ENCODE data around the gene HS6ST2. TPM values are rescaled to one million over a fixed set of nuclear protein-coding genes. Genes with fewer than 3 reads are reported as not detected.

HS6ST2 gene
- total RNA-seq, 1 experiment from 2014 or later: 7.4 TPM

DNA sequence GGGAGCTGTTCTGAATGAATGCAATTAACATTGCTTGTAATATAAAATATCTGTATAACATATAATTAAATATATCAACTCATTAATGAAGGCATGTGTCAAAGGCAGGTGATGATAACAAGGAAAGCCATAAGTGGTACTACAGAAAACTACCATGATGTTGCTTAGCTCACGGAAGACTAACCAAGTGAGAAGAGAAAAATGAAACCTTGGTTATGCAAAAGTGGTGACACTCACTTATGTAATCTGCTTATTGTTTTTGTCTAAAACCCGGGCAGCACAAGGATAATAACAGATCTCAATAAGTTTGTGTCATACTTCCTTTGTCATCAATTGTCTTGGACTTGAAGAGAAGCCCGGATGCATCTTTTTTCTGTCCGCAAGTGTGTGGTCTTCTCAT is 156.4 kb downstream of the HS6ST2 start:
- TF ChIP-seq CTCF (conservative IDR thresholded peaks at IDR 0.05; ENCODE audit: low read depth, low read length) (no peak), EZH2phosphoT487 (IDR thresholded peaks at IDR 0.05; ENCODE audit: borderline replicate concordance, low read length) (no peak), EZH2 (IDR thresholded peaks at IDR 0.05; ENCODE audit: low read length, unreplicated experiment) (no peak)
- no peaks in the 10 kb centered on the region for H4K20me1 ChIP-seq (ENCODE audit: low read length)
- no peaks in the 10 kb centered on the region for H3K36me3 ChIP-seq (ENCODE audit: low read depth, low read length)
- H3K4me3 ChIP-seq (ENCODE audit: low read length): no peak overlapping the region
- no peaks in the 10 kb centered on the region for H3K79me2 ChIP-seq (ENCODE audit: low read length)
- H3F3A ChIP-seq (ENCODE audit: low read length, unreplicated experiment): no peaks in the 10 kb centered on the region
- no peak overlapping the region for H3K9ac ChIP-seq (ENCODE audit: low read length)
- ATAC-seq (no peak), DNase-seq (no peak)
- CTCF ChIA-PET: no interaction called here
- H3K4me2 ChIP-seq (ENCODE audit: low read length): no peak overlapping the region
- H3K4me1 ChIP-seq (ENCODE audit: insufficient read depth, low read length): peaks cover 6% of the 10 kb centered on the region; the same call in 1 of the 2 replicates
- no peak overlapping the region for H2AFZ ChIP-seq (ENCODE audit: low read length)
- no peaks in the 10 kb centered on the region for H3K9me3 ChIP-seq (ENCODE audit: low read length)
- H3K9me2 ChIP-seq (replicated peaks; ENCODE audit: low read length): no peaks in the 10 kb centered on the region
- no TSS peak for BruUV-seq (replicated peaks)
- intact Hi-C loops (cut with micrococcal nuclease): no loop called here
- no peaks in the 10 kb centered on the region for H3K27me3 ChIP-seq (ENCODE audit: low read length)
- H3K27ac ChIP-seq (ENCODE audit: low read length): no peak overlapping the region
- POLR2A ChIA-PET (ENCODE audit: unreplicated experiment): no interaction called here

DNA sequence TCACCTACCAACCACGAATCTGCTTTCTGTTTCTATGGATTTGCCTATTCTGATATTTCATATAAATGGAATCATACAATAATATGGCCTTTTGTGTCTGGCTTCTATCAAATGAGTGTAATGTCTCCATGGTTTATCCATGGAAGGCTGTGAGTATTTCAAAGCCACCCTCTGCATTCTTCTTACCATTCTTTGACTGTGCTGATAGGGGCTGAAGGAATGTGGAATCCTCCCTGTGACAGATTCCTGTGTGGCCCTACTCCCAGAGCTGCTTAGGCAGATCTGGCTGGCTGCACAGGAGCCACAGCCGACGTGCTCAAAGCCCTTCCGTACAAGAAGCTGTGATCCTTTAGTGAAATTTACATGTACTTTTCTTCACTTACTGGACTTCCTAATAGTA is 163.2 kb downstream of the HS6ST2 start:
- Histone ChIP-seq H4K20me1 (ENCODE audit: low read length) (no peaks in the 10 kb centered on the region), H3K9ac (ENCODE audit: low read length) (no peak overlapping the region), H3F3A (ENCODE audit: low read length, unreplicated experiment) (no peaks in the 10 kb centered on the region), H3K4me3 (ENCODE audit: low read length) (no peak overlapping the region), H3K79me2 (ENCODE audit: low read length) (no peaks in the 10 kb centered on the region), H3K9me3 (ENCODE audit: low read length) (no peaks in the 10 kb centered on the region), H3K9me2 (replicated peaks; ENCODE audit: low read length) (no peaks in the 10 kb centered on the region), H3K27ac (ENCODE audit: low read length) (no peak overlapping the region), H3K27me3 (ENCODE audit: low read length) (no peaks in the 10 kb centered on the region), H2AFZ (ENCODE audit: low read length) (no peak overlapping the region), H3K36me3 (ENCODE audit: low read depth, low read length) (no peaks in the 10 kb centered on the region), H3K4me1 (ENCODE audit: insufficient read depth, low read length) (no peaks in the 10 kb centered on the region), H3K4me2 (ENCODE audit: low read length) (no peak overlapping the region)
- DNase-seq: no peak
- TF ChIP-seq EZH2phosphoT487 (IDR thresholded peaks at IDR 0.05; ENCODE audit: borderline replicate concordance, low read length) (no peak), CTCF (conservative IDR thresholded peaks at IDR 0.05; ENCODE audit: low read depth, low read length) (no peak), EZH2 (IDR thresholded peaks at IDR 0.05; ENCODE audit: low read length, unreplicated experiment) (no peak)
- no TSS peak for BruUV-seq (replicated peaks)
- intact Hi-C loops (cut with micrococcal nuclease): no loop called here
- no peak for ATAC-seq
- CTCF ChIA-PET: no interaction called here
- POLR2A ChIA-PET (ENCODE audit: unreplicated experiment): no interaction called here

DNA sequence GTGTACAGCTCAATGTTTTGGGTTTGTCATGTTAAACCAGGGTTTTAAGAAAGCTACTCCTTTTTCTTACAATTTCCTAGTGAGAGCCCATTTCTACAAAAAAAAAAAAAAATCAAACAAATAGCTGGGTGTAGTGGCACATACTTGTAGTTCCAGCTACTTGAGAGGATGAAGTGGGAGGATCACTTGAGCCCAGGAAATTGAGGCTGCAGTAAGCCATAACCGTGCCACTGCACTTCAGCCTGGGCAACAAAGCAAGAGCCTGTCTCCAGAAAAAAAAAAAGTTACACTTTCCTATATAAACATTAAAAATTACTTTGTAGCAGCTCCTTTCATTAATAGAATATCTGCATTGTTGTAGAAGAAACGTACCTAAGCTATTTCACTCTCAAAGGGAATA is 166.7 kb downstream of the HS6ST2 start:
- Histone ChIP-seq H2AFZ (ENCODE audit: low read length) (no peak overlapping the region), H4K20me1 (ENCODE audit: low read length) (no peaks in the 10 kb centered on the region), H3K79me2 (ENCODE audit: low read length) (no peaks in the 10 kb centered on the region), H3K36me3 (ENCODE audit: low read depth, low read length) (no peaks in the 10 kb centered on the region), H3K9me3 (ENCODE audit: low read length) (no peaks in the 10 kb centered on the region), H3K9ac (ENCODE audit: low read length) (no peak overlapping the region), H3F3A (ENCODE audit: low read length, unreplicated experiment) (no peaks in the 10 kb centered on the region), H3K9me2 (replicated peaks; ENCODE audit: low read length) (no peaks in the 10 kb centered on the region), H3K4me3 (ENCODE audit: low read length) (no peak overlapping the region), H3K4me2 (ENCODE audit: low read length) (no peak overlapping the region), H3K4me1 (ENCODE audit: insufficient read depth, low read length) (no peaks in the 10 kb centered on the region), H3K27me3 (ENCODE audit: low read length) (no peaks in the 10 kb centered on the region), H3K27ac (ENCODE audit: low read length) (no peak overlapping the region)
- ChIA-PET CTCF (no interaction called here), POLR2A (ENCODE audit: unreplicated experiment) (no interaction called here)
- no TSS peak for BruUV-seq (replicated peaks)
- intact Hi-C loops (cut with micrococcal nuclease): no loop called here
- ATAC-seq: no peak
- no peak for TF ChIP-seq CTCF (conservative IDR thresholded peaks at IDR 0.05; ENCODE audit: low read depth, low read length)
- no peak for TF ChIP-seq EZH2 (IDR thresholded peaks at IDR 0.05; ENCODE audit: low read length, unreplicated experiment)
- TF ChIP-seq EZH2phosphoT487 (IDR thresholded peaks at IDR 0.05; ENCODE audit: borderline replicate concordance, low read length): no peak
- no peak for DNase-seq
